Measurements from ENCODE around the gene KCNJ14.

KCNJ14 gene

GRCh38 chr19:48455171-48455907, at the start of gene KCNJ14:
Gene KCNJ14, plus strand, starts transcription at chr19:48455574. Its CDS starts 6,151 bp downstream, at chr19:48461725.
- TF ChIP-seq ELF4 (IDR thresholded peaks at IDR 0.05) (no peak), FOXK2 (IDR thresholded peaks at IDR 0.05) (no peak), CTBP1 (IDR thresholded peaks at IDR 0.05; ENCODE audit: borderline replicate concordance) (no peak), FOXA1 (IDR thresholded peaks at IDR 0.05) (no peak), ARNT (IDR thresholded peaks at IDR 0.05) (no peak), SP1 (IDR thresholded peaks at IDR 0.05) (no peak), L3MBTL2 (conservative IDR thresholded peaks at IDR 0.05) (no peak), HDGF (IDR thresholded peaks at IDR 0.05; ENCODE audit: borderline replicate concordance) (no peak), NFRKB (IDR thresholded peaks at IDR 0.05) (no peak), ZNF384 (IDR thresholded peaks at IDR 0.05) (no peak), BHLHE40 (IDR thresholded peaks at IDR 0.05; ENCODE audit: borderline replicate concordance) (no peak), SUZ12 (IDR thresholded peaks at IDR 0.05) (no peak), LEF1 (IDR thresholded peaks at IDR 0.05; ENCODE audit: borderline replicate concordance) (no peak), TARDBP (IDR thresholded peaks at IDR 0.05) (no peak)
- ChIA-PET POLR2A (no interaction called here), CTCF (no interaction called here)
- no peak for DNase-seq (ENCODE audit: extremely low spot score)

GRCh38 chr19:48405850-48406249, 49.5 kb upstream of the KCNJ14 start:
- ChIA-PET POLR2A (interaction anchor here (1.3 kb wide), 1 partner anchor 42 kb away, joined by 4 read pairs; the partner anchor contains the start of genes SYNGR4 and TMEM143), CTCF (no interaction called here)
- TF ChIP-seq SP1 (IDR thresholded peaks at IDR 0.05) (no peak), ZNF384 (IDR thresholded peaks at IDR 0.05) (no peak), NFRKB (IDR thresholded peaks at IDR 0.05) (no peak), CTBP1 (IDR thresholded peaks at IDR 0.05; ENCODE audit: borderline replicate concordance) (no peak), FOXA1 (IDR thresholded peaks at IDR 0.05) (no peak), BHLHE40 (IDR thresholded peaks at IDR 0.05; ENCODE audit: borderline replicate concordance) (no peak)
- no peak for DNase-seq (ENCODE audit: extremely low spot score)

- ChIA-PET POLR2A (interaction anchor here (0.7 to 2.5 kb wide), 7 partner anchors 10 to 51 kb away, joined by 3 to 13 read pairs (median 4); partner anchors contain the start of gene SYNGR4), CTCF (interaction anchor here (0.6 to 0.8 kb wide), 2 partner anchors 61 to 80 kb away, joined by 3 to 4 read pairs; no protein-coding TSS in a partner anchor)
- TF ChIP-seq SP1 (IDR thresholded peaks at IDR 0.05) (no peak), TARDBP (IDR thresholded peaks at IDR 0.05) (no peak), CTBP1 (IDR thresholded peaks at IDR 0.05; ENCODE audit: borderline replicate concordance) (no peak), FOXK2 (IDR thresholded peaks at IDR 0.05) (no peak), FOXA1 (IDR thresholded peaks at IDR 0.05) (no peak), HDGF (IDR thresholded peaks at IDR 0.05; ENCODE audit: borderline replicate concordance) (no peak)
- DNase-seq (ENCODE audit: extremely low spot score), result no peak
Observed at GRCh38 chr19:48413879-48414587, 41.3 kb upstream of the KCNJ14 start.

- ChIA-PET POLR2A (interaction anchor here (1.3 to 2.5 kb wide), 5 partner anchors 11 to 52 kb away, joined by 3 to 13 read pairs (median 7); no protein-coding TSS in a partner anchor), CTCF (no interaction called here)
- peak; percentile 88 for DNase-seq (ENCODE audit: extremely low spot score)
- no peak for TF ChIP-seq ELF4 (IDR thresholded peaks at IDR 0.05)
- no peak for TF ChIP-seq FOXK2 (IDR thresholded peaks at IDR 0.05)
- TF ChIP-seq ARNT (IDR thresholded peaks at IDR 0.05), result no peak
- TF ChIP-seq LEF1 (IDR thresholded peaks at IDR 0.05; ENCODE audit: borderline replicate concordance), result no peak
- TF ChIP-seq BHLHE40 (IDR thresholded peaks at IDR 0.05; ENCODE audit: borderline replicate concordance), result no peak
- no peak for TF ChIP-seq L3MBTL2 (conservative IDR thresholded peaks at IDR 0.05)
- TF ChIP-seq PKNOX1 (IDR thresholded peaks at IDR 0.05), result no peak
- TF ChIP-seq ZNF384 (IDR thresholded peaks at IDR 0.05), result no peak
- no peak for TF ChIP-seq FOXM1 (IDR thresholded peaks at IDR 0.05; ENCODE audit: borderline replicate concordance)
- TF ChIP-seq NFRKB (IDR thresholded peaks at IDR 0.05), result no peak
- TF ChIP-seq FOXA1 (IDR thresholded peaks at IDR 0.05), result no peak
- no peak for TF ChIP-seq HDGF (IDR thresholded peaks at IDR 0.05; ENCODE audit: borderline replicate concordance)
- TF ChIP-seq TARDBP (IDR thresholded peaks at IDR 0.05), result no peak
Observed at GRCh38 chr19:48415395-48415794, 40.0 kb upstream of the KCNJ14 start.

GRCh38 chr19:48415806-48416221, 39.6 kb upstream of the KCNJ14 start:
- TF ChIP-seq NFRKB (IDR thresholded peaks at IDR 0.05), result no peak
- TF ChIP-seq ZNF384 (IDR thresholded peaks at IDR 0.05), result no peak
- TF ChIP-seq FOXM1 (IDR thresholded peaks at IDR 0.05; ENCODE audit: borderline replicate concordance), result no peak
- TF ChIP-seq BHLHE40 (IDR thresholded peaks at IDR 0.05; ENCODE audit: borderline replicate concordance), result no peak
- no peak for TF ChIP-seq FOXA1 (IDR thresholded peaks at IDR 0.05)
- no peak for TF ChIP-seq ARNT (IDR thresholded peaks at IDR 0.05)
- no peak for TF ChIP-seq LEF1 (IDR thresholded peaks at IDR 0.05; ENCODE audit: borderline replicate concordance)
- no peak for TF ChIP-seq SP1 (IDR thresholded peaks at IDR 0.05)
- TF ChIP-seq PKNOX1 (IDR thresholded peaks at IDR 0.05), result no peak
- no peak for TF ChIP-seq TARDBP (IDR thresholded peaks at IDR 0.05)
- TF ChIP-seq HDGF (IDR thresholded peaks at IDR 0.05; ENCODE audit: borderline replicate concordance), result no peak
- no peak for TF ChIP-seq L3MBTL2 (conservative IDR thresholded peaks at IDR 0.05)
- no peak for TF ChIP-seq SUZ12 (IDR thresholded peaks at IDR 0.05)
- no peak for TF ChIP-seq CTBP1 (IDR thresholded peaks at IDR 0.05; ENCODE audit: borderline replicate concordance)
- TF ChIP-seq ELF4 (IDR thresholded peaks at IDR 0.05), result no peak
- TF ChIP-seq FOXK2 (IDR thresholded peaks at IDR 0.05), result no peak
- POLR2A ChIA-PET, result no interaction called here
- no peak for DNase-seq (ENCODE audit: extremely low spot score)
- CTCF ChIA-PET, result no interaction called here

GRCh38 chr19:48417421-48417820, 38.0 kb upstream of the KCNJ14 start:
- no peak for DNase-seq (ENCODE audit: extremely low spot score)
- ChIA-PET POLR2A (interaction anchor here (1.0 kb wide), 1 partner anchor 18 kb away, joined by 4 read pairs; no protein-coding TSS in a partner anchor), CTCF (interaction anchor here (0.6 kb wide), 1 partner anchor 81 kb away, joined by 3 read pairs; no protein-coding TSS in a partner anchor)
- TF ChIP-seq FOXM1 (IDR thresholded peaks at IDR 0.05; ENCODE audit: borderline replicate concordance) (no peak), SUZ12 (IDR thresholded peaks at IDR 0.05) (no peak), FOXA1 (IDR thresholded peaks at IDR 0.05) (no peak), ELF4 (IDR thresholded peaks at IDR 0.05) (no peak), HDGF (IDR thresholded peaks at IDR 0.05; ENCODE audit: borderline replicate concordance) (no peak), TARDBP (IDR thresholded peaks at IDR 0.05) (no peak), FOXK2 (IDR thresholded peaks at IDR 0.05) (no peak), ZNF384 (IDR thresholded peaks at IDR 0.05) (no peak)

Data from HEK293T (cell line).